Raji (cell line): ENCODE results near the gene THAP8.
A peak's percentile ranks its signal among the peaks of the same experiment; 100 is the strongest.

Experiments used
- POLR2A ChIP-seq: IDR thresholded peaks from 2 replicates; pipeline ENCODE4 v1.6.1; 2011; ENCODE audit warnings: low read depth, low read length, control low read depth; ENCODE audit not compliant: insufficient read depth

The THAP8 gene, protein sequence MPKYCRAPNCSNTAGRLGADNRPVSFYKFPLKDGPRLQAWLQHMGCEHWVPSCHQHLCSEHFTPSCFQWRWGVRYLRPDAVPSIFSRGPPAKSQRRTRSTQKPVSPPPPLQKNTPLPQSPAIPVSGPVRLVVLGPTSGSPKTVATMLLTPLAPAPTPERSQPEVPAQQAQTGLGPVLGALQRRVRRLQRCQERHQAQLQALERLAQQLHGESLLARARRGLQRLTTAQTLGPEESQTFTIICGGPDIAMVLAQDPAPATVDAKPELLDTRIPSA

DNA sequence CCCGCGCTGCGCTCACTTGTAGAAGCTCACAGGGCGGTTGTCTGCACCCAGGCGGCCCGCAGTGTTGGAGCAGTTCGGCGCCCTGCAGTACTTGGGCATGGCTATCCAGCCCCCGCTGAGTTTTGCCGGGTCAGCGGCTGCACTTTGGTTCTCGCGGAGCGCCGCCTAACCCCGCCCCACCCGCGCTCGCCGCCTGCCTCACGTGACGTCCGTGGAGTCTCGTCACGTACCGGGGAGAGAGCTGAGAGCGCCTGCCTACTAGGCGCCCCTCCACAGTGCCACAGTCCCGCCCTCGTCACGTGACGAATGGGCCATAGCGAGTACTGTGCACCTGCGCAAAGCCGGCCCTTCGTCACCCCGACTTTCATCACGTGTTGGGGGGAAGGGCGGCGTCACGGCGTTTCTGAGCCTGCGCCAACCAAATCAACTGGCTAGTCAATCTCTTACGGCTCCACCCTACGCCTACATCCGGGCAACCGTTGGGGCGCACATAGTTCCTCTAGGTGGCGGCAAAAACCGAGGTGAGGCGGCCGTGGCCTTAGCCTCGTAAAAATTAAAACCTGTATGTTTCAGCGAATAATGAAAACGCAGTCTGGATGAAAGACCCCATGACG, at the start of gene THAP8:
THAP8 (minus strand) TSS at position 167 of the 614 bp plus-strand sequence; CDS start at position 99, 68 bp downstream.
- TF ChIP-seq POLR2A: peak; percentile 87

DNA sequence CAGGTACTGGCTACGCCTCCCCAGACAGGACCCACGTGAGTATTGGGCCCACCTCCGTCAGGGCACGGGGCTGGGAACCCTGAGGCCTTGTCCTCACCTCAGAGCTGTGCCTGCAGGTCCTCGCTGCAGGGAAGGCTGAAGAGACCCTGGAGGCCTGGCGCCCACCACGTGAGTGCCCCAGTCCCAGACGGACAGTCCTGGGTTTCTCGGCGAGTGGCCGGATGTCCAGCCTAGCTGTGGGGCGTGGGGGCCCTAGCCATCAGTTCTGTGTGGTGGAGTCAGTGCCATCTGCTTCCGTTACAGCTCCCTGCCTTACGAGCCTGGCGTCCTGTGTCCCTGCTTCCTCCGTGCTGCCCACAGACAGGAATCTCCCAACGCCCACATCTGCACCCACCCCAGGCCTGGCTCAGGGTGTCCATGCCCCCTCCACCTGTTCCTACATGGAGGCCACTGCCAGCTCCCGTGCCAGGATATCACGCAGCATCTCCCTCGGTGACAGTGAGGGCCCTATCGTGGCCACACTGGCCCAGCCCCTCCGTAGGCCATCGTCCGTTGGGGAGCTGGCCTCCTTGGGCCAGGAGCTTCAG, 49.0 kb upstream of the THAP8 start:
- TF ChIP-seq POLR2A: no peak

DNA sequence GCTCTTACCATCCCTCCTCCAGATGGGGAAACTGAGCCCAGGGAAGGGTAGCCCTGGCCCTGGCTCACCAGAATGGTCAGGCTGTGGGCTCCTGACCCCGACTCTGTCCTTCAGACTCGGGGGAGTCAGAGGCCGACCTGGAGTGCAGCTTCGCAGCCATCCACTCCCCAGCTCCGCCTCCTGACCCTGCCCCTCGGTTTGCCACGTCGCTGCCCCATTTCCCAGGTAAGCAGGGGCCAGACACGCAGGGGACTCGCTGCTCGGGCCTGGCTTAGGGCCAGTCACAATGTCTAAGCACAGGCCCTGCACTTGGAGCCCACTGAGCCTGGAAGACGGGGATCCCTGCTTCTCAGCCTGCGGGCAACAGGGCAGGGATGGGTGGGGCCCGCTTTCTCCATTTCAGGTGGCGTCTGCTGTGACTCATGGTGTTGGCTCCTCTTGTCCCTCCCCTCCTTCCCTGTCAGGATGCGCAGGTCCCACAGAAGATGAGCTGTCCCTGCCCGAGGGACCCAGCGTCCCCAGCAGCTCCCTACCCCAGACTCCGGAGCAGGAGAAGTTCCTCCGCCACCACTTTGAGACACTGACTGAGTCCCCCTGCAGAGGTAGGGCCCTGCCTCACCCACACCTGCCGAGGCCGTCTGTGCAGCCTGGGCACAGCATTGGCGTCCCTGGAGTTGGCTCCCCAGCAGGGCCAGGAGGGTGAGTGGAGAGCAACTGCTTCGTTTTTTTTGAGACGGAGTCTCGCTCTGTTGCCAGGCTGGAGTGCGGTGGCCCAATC, 47.7 kb upstream of the THAP8 start:
- no peak for TF ChIP-seq POLR2A

DNA sequence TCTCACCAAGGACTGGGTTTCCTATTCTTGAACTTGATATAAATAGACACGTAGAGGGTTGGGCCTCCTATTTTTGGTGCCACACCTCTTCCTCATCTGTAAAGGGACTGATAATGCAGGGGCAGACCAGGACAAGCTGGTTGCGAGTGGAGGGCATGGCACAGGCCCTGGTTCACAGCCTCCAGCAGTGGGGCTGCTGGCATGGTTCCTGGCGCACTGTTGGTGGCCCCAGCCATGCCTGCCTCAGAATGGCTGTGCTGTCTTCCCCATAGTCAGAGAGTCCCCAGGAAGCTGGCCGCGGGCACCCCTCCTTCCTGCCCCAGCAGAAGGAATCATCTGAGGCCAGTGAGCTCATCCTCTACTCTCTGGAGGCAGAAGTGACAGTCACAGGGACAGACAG, 46.4 kb upstream of the THAP8 start:
- no peak for TF ChIP-seq POLR2A

DNA sequence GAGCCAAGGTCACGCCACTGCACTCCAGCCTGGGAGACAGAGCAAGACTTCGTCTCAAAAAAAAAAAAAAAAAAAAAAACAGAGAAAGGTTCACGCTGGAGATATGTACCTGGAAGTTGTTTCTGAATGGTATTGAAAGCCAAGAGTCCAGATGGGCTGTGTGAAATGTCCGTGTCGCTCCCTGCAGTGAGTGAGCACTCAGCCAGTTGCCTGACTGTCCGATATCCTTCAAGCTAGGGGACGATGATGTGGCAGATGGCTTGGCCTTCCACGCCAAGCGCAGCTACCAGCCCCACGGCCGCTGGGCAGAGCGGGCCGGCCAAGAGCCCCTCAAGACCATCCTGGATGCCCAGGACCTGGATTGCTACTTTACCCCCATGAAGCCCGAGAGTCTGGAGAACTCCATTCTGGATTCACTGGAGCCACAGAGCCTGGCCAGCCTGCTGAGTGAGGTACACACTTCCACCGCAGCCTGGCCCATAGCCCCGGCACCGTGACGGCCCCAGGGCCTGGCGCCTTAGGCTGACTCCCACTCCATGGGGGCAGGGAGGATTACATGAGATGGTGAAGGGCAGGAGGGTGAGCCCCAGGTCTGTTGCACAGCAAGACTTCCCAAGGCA, 45.2 kb upstream of the THAP8 start:
- TF ChIP-seq POLR2A: no peak

DNA sequence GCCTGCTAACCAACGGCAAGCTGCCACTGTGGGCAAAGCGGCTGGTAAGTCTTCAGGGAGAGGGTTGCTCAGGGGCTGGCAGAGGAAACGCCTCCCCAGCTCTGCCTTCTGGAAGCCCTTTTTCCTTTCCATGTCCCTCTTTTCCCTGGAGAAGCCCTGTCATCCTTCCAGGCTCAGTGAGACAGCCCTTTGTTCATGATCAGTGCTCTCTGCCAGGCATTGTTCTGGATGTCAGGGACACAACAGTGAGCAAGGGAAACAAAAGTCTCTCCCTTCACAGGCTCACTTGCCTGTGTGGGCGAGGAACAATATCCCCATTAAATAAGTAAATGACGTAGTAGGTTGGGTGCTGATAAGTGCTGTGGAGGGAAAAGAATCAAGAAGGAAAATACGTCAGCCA, 43.0 kb upstream of the THAP8 start:
- TF ChIP-seq POLR2A: no peak

DNA sequence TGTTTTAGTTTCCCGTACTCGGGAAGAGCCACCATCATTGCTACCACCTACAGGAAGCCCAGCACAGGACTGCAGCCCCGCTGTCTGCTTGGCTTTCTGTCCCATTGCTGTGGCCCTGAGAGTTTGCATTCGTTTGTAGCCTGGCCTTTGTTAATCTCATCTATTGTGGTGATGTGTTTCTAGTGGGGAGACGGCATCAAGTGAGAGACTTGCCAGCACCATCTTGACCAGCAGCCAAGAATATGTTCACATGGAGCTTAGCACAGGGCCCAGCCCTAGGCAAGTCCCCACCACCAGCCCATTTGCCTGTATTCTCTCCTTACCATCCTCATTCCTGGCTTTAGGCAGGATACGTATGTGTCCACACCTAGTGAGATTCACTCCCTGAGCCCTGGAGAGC, 39.6 kb upstream of the THAP8 start:
- no peak for TF ChIP-seq POLR2A

DNA sequence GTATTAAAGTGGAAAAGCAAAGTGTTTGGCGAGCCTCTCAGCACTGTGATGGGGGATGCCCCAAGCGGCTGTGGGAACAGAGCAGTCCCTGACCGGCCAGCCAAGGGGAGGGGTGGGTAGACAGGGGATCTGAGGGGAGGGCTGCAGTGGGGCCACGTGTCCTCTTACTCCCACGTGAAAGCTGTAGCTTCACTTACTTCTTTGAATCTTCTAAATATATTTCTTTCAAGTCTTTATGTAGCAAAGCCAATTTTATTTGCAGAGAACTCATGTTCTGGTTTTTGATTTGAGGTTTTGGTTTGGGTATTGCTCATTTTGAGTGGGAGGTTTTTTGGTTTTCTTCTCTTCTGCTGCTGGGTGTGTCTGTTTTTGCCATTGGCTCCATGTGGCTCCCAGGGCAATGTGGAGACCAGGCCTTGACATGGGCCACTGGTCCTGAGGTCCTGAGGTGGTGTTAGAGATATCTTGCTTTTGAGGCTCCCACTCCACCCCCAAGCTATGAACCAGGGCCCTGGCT, 39.1 kb upstream of the THAP8 start:
- TF ChIP-seq POLR2A: no peak

DNA sequence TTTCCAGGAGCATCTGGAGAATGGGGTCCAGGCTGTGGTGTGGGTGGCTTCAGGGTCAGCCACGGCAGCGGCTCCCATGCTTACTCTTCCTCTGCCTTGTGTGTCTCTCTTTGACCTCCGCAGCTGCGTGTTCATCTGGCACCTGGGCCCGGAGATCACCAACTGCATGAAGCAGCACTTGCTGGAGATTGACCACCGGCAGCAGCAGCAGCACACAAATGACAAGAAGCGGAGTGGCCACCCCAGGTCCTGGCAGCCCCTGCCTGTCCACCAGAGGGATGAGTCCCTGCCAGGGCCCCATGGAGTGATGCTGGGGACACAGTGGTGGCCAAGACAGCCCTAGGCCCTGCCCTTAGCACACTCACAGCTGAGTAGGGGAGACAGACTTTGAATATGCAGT, 38.5 kb upstream of the THAP8 start:
- TF ChIP-seq POLR2A: no peak

DNA sequence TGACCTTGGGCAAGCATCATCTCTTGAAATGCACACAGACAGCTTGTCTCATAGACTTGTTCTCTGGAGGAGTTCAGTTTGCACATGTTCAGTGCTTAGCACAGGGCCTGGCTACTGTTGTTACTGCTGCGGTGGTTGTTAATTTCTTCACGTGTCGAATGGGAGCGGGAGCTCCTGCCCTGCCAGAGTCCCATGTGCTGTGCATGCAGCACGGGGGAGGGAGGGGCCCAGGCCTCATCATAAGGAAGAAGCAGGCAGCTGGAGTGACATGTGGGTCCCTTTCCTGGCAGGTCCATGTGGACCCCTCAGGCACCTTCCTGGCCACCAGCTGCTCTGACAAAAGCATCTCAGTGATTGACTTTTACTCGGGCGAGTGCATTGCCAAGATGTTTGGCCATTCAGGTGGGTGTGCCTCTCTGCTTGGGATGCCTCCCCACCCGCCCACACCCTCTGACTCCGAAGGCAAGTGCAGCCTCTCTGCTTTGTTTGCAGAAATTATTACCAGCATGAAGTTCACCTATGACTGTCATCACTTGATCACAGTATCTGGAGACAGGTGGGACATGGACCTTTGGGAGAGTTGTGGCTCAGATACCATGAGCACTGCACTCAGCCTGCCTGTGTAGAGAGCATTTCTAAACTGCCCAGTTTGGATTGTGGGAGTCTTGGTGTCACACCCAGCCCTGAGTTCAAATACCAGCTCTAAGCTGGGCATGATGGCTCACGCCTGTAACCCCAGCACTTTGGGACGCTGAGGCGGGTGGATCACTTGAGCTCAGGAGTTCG, 37.0 kb upstream of the THAP8 start:
- no peak for TF ChIP-seq POLR2A

DNA sequence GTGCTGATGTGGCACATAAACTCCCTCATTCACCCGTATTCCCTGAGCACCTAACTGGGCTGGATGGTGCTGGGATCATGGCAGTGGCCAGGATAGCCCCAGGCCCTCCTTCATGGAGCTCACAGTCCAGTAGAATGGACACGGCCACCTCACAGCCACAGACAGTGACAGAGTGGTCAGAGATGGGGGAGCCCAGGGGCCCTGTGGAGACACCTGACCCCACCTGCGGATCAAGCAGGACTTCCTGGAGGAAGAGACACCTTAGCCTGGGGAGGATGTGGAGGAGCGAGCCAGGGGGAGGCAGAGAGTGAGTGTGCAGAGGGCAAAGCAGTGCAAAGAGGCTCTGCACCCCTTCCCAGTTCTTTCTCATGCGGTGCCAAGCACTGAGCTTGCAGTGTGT, 35.8 kb upstream of the THAP8 start:
- TF ChIP-seq POLR2A: no peak

DNA sequence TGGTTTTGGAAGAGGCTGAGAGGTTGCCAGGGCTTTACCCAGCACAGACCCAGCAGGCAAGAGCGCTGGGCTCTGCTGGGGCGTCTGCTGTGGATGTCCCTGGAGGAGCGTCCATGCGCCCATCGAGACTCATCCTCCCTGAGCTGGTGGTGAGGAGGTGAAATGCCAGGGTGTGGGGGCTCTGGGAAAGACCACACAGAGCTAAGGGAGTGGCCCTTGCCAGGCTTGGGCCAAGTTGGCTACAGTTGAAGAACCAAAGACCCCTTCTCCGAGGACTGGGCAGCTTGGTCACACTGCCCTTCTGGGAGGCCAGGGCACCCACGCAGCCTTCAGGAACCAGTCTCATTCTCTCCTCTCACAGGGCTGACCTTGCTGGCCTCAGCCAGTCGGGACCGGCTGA, 32.2 kb upstream of the THAP8 start:
- TF ChIP-seq POLR2A: no peak

DNA sequence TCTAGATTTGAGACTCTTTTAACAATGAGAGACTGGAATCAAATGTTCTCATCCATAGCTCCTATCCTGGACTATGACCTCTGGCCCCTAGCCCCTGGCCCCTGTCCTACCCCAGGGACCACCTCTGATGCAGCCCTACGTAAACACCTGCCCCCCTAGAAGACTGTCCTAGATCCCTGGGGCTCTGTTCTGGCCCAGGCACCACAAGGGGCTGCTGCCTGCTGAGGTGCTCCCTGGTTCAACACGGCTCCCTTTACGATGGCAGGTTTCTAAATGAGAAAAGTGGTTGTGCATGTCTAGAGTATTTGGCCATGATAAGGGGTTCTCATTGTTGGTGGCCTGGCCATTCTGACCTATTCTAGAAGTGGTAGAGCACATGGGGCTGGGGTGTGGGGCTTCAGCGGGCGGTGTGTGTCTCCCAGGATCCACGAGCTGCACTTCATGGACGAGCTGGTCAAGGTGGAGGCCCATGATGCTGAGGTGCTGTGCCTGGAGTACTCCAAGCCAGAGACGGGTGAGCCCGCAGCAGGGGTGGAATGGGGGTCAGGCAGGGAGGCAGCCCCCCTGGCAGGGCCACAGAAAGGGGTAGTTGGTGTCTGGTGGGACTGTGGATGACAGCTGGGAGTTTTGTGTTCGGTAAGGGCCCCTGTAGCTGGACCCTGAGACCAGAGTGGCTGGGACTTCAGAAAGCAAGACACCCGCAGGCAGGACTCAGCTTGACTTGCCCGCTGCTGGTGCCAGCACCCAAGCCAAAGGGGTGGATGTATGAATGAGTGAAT, 30.3 kb upstream of the THAP8 start:
- TF ChIP-seq POLR2A: no peak

DNA sequence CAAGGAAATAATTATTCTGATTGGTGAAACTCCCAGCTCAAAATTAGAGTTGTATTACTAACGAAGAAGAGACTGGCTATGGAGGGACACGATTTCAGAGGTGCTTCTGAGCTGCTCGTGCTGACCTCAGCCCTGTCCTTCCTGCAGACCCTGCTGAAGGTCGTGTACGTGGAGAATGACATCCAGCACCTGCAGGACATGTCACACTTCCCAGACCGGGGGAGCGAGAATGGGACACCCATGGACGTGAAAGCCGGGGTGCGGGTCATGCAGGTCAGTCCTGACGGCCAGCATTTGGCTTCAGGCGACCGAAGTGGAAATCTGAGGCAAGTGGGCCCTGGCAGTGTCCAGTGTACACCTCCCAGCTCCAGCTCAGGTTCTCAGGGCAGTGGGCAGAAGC, 28.8 kb upstream of the THAP8 start:
- TF ChIP-seq POLR2A: no peak
